GM23338 (cell line): ENCODE data around the gene PFKP. TPM values are rescaled to one million over a fixed set of nuclear protein-coding genes. Genes with fewer than 3 reads are reported as not detected.

Experiments used
- ATAC-seq: fragments of 200-7000 bp; cut with Tn5 transposase; 3 replicates; pipeline ENCODE4 v1.9.1; 2020
- DNase-seq: peaks from one replicate; pipeline ENCODE4 v3.0.0-alpha.2; 2015; ENCODE audit warnings: low spot score
- H2AFZ ChIP-seq: fragments of 200-600 bp; sonication (generic); 2 replicates; pipeline ENCODE4 v1.8.0; 2016; ENCODE audit warnings: antibody characterized with exemption, mild to moderate bottlenecking, moderate library complexity
- H3F3A ChIP-seq: fragments of 200-600 bp; sonication (generic); replicated peaks from 2 replicates; pipeline ENCODE4 v1.8.0; 2017; ENCODE audit warnings: antibody characterized with exemption, mixed run types, low read depth
- H3K27ac ChIP-seq: fragments of 200-600 bp; sonication (generic); 2 replicates; pipeline ENCODE4 v1.6.1; 2016; ENCODE audit warnings: low read depth
- H3K27me3 ChIP-seq: fragments of 200-600 bp; sonication (generic); 2 replicates; pipeline ENCODE4 v1.8.0; 2016; ENCODE audit warnings: mild to moderate bottlenecking, mixed run types, moderate library complexity; ENCODE audit not compliant: insufficient read depth
- H3K36me3 ChIP-seq: fragments of 200-600 bp; sonication (generic); 2 replicates; pipeline ENCODE4 v1.8.0; 2016; ENCODE audit warnings: mild to moderate bottlenecking; ENCODE audit not compliant: insufficient read depth
- H3K4me1 ChIP-seq: fragments of 200-600 bp; sonication (generic); 2 replicates; pipeline ENCODE4 v1.8.0; 2016; ENCODE audit warnings: mild to moderate bottlenecking, moderate library complexity; ENCODE audit not compliant: insufficient read depth
- H3K4me2 ChIP-seq: fragments of 200-600 bp; sonication (generic); 2 replicates; pipeline ENCODE4 v1.7.1; 2017; ENCODE audit warnings: mixed run types
- H3K4me3 ChIP-seq: fragments of 200-600 bp; sonication (generic); 2 replicates; pipeline ENCODE4 v1.6.1; 2016; ENCODE audit warnings: mixed run types
- H3K79me2 ChIP-seq: fragments of 200-600 bp; sonication (generic); replicated peaks from 2 replicates; pipeline ENCODE4 v1.8.0; 2017; ENCODE audit warnings: mild to moderate bottlenecking; ENCODE audit not compliant: insufficient read depth
- H3K9me2 ChIP-seq: fragments of 200-600 bp; sonication (generic); 2 replicates; pipeline ENCODE4 v1.8.0; 2017; ENCODE audit not compliant: insufficient read depth
- H4K20me1 ChIP-seq: fragments of 200-600 bp; sonication (generic); replicated peaks from 2 replicates; pipeline ENCODE4 v1.8.0; 2017; ENCODE audit warnings: mild to moderate bottlenecking; ENCODE audit not compliant: insufficient read depth
- H3K27ac Mint-ChIP-seq: 2 replicates; pipeline ENCODE4 v1.8.0; 2020; ENCODE audit warnings: inconsistent platforms, mild to moderate bottlenecking, moderate library complexity, mixed read lengths
- H3K27me3 Mint-ChIP-seq: 3 replicates; pipeline ENCODE4 v1.8.0; 2022; ENCODE audit warnings: low read depth, mild to moderate bottlenecking, moderate library complexity, mixed read lengths, inconsistent platforms; ENCODE audit not compliant: insufficient read depth, poor library complexity
- H3K36me3 Mint-ChIP-seq: 3 replicates; pipeline ENCODE4 v1.8.0; 2021; ENCODE audit warnings: low read depth, mild to moderate bottlenecking, inconsistent platforms, moderate library complexity, mixed read lengths
- H3K4me1 Mint-ChIP-seq: 3 replicates; pipeline ENCODE4 v1.8.0; 2020; ENCODE audit warnings: mild to moderate bottlenecking, inconsistent platforms, mixed read lengths
- H3K4me3 Mint-ChIP-seq: 3 replicates; pipeline ENCODE4 v1.8.0; 2021; ENCODE audit warnings: moderate library complexity, mild to moderate bottlenecking, inconsistent platforms, mixed read lengths
- H3K9me3 Mint-ChIP-seq: 3 replicates; pipeline ENCODE4 v1.8.0; 2020; ENCODE audit warnings: moderate library complexity, mild to moderate bottlenecking, inconsistent platforms, mixed read lengths
- CREB1 ChIP-seq: fragments of 250-450 bp; sonication (Bioruptor Pico); IDR thresholded peaks from 2 replicates; pipeline ENCODE4 v1.5.0; 2020; ENCODE audit warnings: low read depth, mild to moderate bottlenecking, moderate library complexity
- CTCF ChIP-seq, 2 experiments: fragments of 200-600 bp in 1 of 2; sonication (generic) in 1 of 2; conservative IDR thresholded peaks; 2 replicates each; pipeline versions ENCODE4 v1.5.1 to v1.6.1; 2016 to 2017; ENCODE audit warnings: antibody characterized with exemption in 2 of 2, low read depth in 2 of 2, mild to moderate bottlenecking in 2 of 2, moderate library complexity in 1 of 2
- ETS1 ChIP-seq: IDR thresholded peaks from 2 replicates; pipeline ENCODE4 v1.6.1; 2016; ENCODE audit warnings: antibody characterized with exemption
- EZH2 ChIP-seq: fragments of 200-600 bp; sonication (generic); IDR thresholded peaks from one replicate; pipeline ENCODE4 v1.8.0; 2017; ENCODE audit warnings: antibody characterized with exemption, mild to moderate bottlenecking, low read depth; ENCODE audit not compliant: unreplicated experiment
- EZH2phosphoT487 ChIP-seq: fragments of 200-600 bp; sonication (generic); IDR thresholded peaks from one replicate; pipeline ENCODE4 v1.8.1; 2018; ENCODE audit warnings: antibody characterized with exemption; ENCODE audit not compliant: unreplicated experiment
- JUNB ChIP-seq: IDR thresholded peaks from one replicate; pipeline ENCODE4 v1.6.1; 2016; ENCODE audit warnings: antibody characterized with exemption; ENCODE audit not compliant: unreplicated experiment
- NANOG ChIP-seq: IDR thresholded peaks from 2 replicates; pipeline ENCODE4 v1.6.1; 2016; ENCODE audit warnings: antibody characterized with exemption, borderline replicate concordance
- POLR2AphosphoS5 ChIP-seq: IDR thresholded peaks from 2 replicates; pipeline ENCODE4 v1.6.1; 2016; ENCODE audit warnings: antibody characterized with exemption, low read depth
- REST ChIP-seq: IDR thresholded peaks from one replicate; pipeline ENCODE4 v1.6.1; 2018; ENCODE audit warnings: antibody characterized with exemption; ENCODE audit not compliant: unreplicated experiment
- STAT1 ChIP-seq: IDR thresholded peaks from one replicate; pipeline ENCODE4 v1.6.1; 2016; ENCODE audit warnings: antibody characterized with exemption; ENCODE audit not compliant: unreplicated experiment
- ZNF114 ChIP-seq: fragments of 250-450 bp; sonication (Bioruptor Pico); IDR thresholded peaks from 2 replicates; pipeline ENCODE4 v1.5.0; 2020; ENCODE audit warnings: mild to moderate bottlenecking, moderate library complexity
- ZNF331 ChIP-seq: fragments of 250-450 bp; sonication (Bioruptor Pico); IDR thresholded peaks from 2 replicates; pipeline ENCODE4 v1.5.0; 2020; ENCODE audit warnings: low read depth, mild to moderate bottlenecking, moderate library complexity
- polyA plus RNA-seq: library from polyadenylated mRNA; unstranded; fragments of >200 nt; fragmentation: Nextera tagmentation; extraction: Ambion mirVana; gene quantifications from 2 replicates; pipeline ENCODE4 v1.2.1, GENCODE V29; 2016
- total RNA-seq: library from RNA; depleted of rRNA; stranded (reverse); fragments of >200 nt; shearing (Covaris generic); gene quantifications from 2 replicates; pipeline ENCODE4 v1.2.3, GENCODE V29; 2014
- TF ChIP-seq, protein P1 (sequence below): fragments of 250-450 bp; sonication (Bioruptor Pico); IDR thresholded peaks from 2 replicates; pipeline ENCODE4 v1.5.0; 2020; ENCODE audit warnings: mild to moderate bottlenecking, moderate library complexity

The PFKP gene
- total and polyA plus RNA-seq, 2 experiments from 2014 or later, result 56.3 to 120 TPM

- Histone ChIP-seq H3K27ac (no peak overlapping the region), H4K20me1 (0 out of 2 replicates have a peak, but pooled peaks cover 2% of the 10 kb centered on the region), H3K36me3 (peaks cover 3% of the 10 kb centered on the region), H3K27me3 (no peaks in the 10 kb centered on the region), H3K79me2 (no peaks in the 10 kb centered on the region), H3K9me2 (no peaks in the 10 kb centered on the region), H3K4me3 (no peak overlapping the region), H3K4me1 (no peaks in the 10 kb centered on the region), H2AFZ (no peak overlapping the region), H3K4me2 (no peak overlapping the region), H3F3A (no peaks in the 10 kb centered on the region)
- H3K4me1 Mint-ChIP-seq, result no peaks in the 10 kb centered on the region
- no peak for ATAC-seq
- TF ChIP-seq CTCF (conservative IDR thresholded peaks at IDR 0.05; ENCODE audit: low read depth in 2 of 2) (no peak), CREB1 (CRISPR knock-in tag) (no peak), EZH2 (no peak), NANOG (no peak), ZNF114 (no peak), STAT1 (no peak), REST (no peak), JUNB (no peak), POLR2AphosphoS5 (no peak), ZNF331 (no peak), EZH2phosphoT487 (no peak), ETS1 (no peak)
- TF ChIP-seq, protein P1, sequence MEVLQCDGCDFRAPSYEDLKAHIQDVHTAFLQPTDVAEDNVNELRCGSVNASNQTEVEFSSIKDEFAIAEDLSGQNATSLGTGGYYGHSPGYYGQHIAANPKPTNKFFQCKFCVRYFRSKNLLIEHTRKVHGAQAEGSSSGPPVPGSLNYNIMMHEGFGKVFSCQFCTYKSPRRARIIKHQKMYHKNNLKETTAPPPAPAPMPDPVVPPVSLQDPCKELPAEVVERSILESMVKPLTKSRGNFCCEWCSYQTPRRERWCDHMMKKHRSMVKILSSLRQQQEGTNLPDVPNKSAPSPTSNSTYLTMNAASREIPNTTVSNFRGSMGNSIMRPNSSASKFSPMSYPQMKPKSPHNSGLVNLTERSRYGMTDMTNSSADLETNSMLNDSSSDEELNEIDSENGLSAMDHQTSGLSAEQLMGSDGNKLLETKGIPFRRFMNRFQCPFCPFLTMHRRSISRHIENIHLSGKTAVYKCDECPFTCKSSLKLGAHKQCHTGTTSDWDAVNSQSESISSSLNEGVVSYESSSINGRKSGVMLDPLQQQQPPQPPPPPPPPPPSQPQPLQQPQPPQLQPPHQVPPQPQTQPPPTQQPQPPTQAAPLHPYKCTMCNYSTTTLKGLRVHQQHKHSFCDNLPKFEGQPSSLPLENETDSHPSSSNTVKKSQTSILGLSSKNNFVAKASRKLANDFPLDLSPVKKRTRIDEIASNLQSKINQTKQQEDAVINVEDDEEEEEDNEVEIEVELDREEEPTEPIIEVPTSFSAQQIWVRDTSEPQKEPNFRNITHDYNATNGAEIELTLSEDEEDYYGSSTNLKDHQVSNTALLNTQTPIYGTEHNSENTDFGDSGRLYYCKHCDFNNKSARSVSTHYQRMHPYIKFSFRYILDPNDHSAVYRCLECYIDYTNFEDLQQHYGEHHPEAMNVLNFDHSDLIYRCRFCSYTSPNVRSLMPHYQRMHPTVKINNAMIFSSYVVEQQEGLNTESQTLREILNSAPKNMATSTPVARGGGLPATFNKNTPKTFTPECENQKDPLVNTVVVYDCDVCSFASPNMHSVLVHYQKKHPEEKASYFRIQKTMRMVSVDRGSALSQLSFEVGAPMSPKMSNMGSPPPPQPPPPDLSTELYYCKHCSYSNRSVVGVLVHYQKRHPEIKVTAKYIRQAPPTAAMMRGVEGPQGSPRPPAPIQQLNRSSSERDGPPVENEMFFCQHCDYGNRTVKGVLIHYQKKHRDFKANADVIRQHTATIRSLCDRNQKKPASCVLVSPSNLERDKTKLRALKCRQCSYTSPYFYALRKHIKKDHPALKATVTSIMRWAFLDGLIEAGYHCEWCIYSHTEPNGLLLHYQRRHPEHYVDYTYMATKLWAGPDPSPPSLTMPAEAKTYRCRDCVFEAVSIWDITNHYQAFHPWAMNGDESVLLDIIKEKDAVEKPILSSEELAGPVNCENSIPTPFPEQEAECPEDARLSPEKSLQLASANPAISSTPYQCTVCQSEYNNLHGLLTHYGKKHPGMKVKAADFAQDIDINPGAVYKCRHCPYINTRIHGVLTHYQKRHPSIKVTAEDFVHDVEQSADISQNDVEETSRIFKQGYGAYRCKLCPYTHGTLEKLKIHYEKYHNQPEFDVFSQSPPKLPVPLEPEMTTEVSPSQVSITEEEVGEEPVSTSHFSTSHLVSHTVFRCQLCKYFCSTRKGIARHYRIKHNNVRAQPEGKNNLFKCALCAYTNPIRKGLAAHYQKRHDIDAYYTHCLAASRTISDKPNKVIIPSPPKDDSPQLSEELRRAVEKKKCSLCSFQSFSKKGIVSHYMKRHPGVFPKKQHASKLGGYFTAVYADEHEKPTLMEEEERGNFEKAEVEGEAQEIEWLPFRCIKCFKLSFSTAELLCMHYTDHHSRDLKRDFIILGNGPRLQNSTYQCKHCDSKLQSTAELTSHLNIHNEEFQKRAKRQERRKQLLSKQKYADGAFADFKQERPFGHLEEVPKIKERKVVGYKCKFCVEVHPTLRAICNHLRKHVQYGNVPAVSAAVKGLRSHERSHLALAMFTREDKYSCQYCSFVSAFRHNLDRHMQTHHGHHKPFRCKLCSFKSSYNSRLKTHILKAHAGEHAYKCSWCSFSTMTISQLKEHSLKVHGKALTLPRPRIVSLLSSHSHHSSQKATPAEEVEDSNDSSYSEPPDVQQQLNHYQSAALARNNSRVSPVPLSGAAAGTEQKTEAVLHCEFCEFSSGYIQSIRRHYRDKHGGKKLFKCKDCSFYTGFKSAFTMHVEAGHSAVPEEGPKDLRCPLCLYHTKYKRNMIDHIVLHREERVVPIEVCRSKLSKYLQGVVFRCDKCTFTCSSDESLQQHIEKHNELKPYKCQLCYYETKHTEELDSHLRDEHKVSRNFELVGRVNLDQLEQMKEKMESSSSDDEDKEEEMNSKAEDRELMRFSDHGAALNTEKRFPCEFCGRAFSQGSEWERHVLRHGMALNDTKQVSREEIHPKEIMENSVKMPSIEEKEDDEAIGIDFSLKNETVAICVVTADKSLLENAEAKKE, result no peak
- H3K36me3 Mint-ChIP-seq, result peaks cover 59% of the 10 kb centered on the region; the same call in 2 of the 3 replicates
- no peak for DNase-seq
- no peak overlapping the region for H3K27ac Mint-ChIP-seq
- no peaks in the 10 kb centered on the region for H3K9me3 Mint-ChIP-seq
- H3K27me3 Mint-ChIP-seq, result no peaks in the 10 kb centered on the region
- H3K4me3 Mint-ChIP-seq, result no peak overlapping the region
These were observed 82.6 kb downstream of the PFKP start for GRCh38 chr10:3149918-3150317.
